DND-41 (cell line): ENCODE measurements around the gene PMP22.

ENCODE experiments used
- ATAC-seq: fragments of 200-7000 bp; cut with Tn5 transposase; 3 replicates; pipeline ENCODE4 v1.9.1; 2021; ENCODE audit warnings: low read depth; ENCODE audit not compliant: insufficient read depth
- DNase-seq: peaks from one replicate; pipeline ENCODE4 v3.0.0-alpha.2; 2020
- H2AFZ ChIP-seq: 2 replicates; pipeline ENCODE4 v1.6.0; 2012; ENCODE audit warnings: low read depth, low read length
- H3K27ac ChIP-seq: 2 replicates; pipeline ENCODE4 v1.5.1; 2012; ENCODE audit warnings: low read length, inconsistent platforms
- H3K27me3 ChIP-seq: fragments of 200-600 bp; sonication (generic); 2 replicates; pipeline ENCODE4 v1.6.0; 2012; ENCODE audit warnings: low read length, mild to moderate bottlenecking, inconsistent platforms; ENCODE audit not compliant: insufficient read depth, poor library complexity
- H3K36me3 ChIP-seq: 2 replicates; pipeline ENCODE4 v1.5.1; 2012; ENCODE audit warnings: low read length, inconsistent platforms; ENCODE audit not compliant: insufficient read depth
- H3K4me1 ChIP-seq: 2 replicates; pipeline ENCODE4 v1.5.1; 2012; ENCODE audit warnings: mild to moderate bottlenecking, low read length; ENCODE audit not compliant: insufficient read depth
- H3K4me2 ChIP-seq: 2 replicates; pipeline ENCODE4 v1.6.0; 2012; ENCODE audit warnings: mild to moderate bottlenecking, moderate library complexity, low read length, inconsistent platforms; ENCODE audit not compliant: insufficient read depth
- H3K4me3 ChIP-seq, 2 experiments: fragments of 200-600 bp in 1 of 2; shearing (Covaris generic) in 1 of 2; 2 replicates each; pipeline ENCODE4 v1.5.1; 2012 to 2016; ENCODE audit warnings: inconsistent platforms in 2 of 2, low read length in 2 of 2, mild to moderate bottlenecking in 2 of 2, low read depth in 1 of 2, moderate library complexity in 1 of 2
- H3K79me2 ChIP-seq: 2 replicates; pipeline ENCODE4 v1.6.0; 2012; ENCODE audit warnings: low read length, inconsistent platforms; ENCODE audit not compliant: insufficient read depth
- H3K9ac ChIP-seq: 2 replicates; pipeline ENCODE4 v1.6.0; 2012; ENCODE audit warnings: low read depth, mild to moderate bottlenecking, inconsistent platforms, low read length, moderate library complexity
- H3K9me3 ChIP-seq: 2 replicates; pipeline ENCODE4 v1.5.1; 2012; ENCODE audit warnings: low read length, moderate library complexity, mild to moderate bottlenecking, inconsistent platforms; ENCODE audit not compliant: insufficient read depth, severe bottlenecking
- H4K20me1 ChIP-seq: 2 replicates; pipeline ENCODE4 v1.6.0; 2012; ENCODE audit warnings: low read length; ENCODE audit not compliant: insufficient read depth
- CTCF ChIP-seq: IDR thresholded peaks from 2 replicates; pipeline ENCODE4 v1.5.1; 2012; ENCODE audit warnings: borderline replicate concordance, low read length, moderate library complexity, mild to moderate bottlenecking; ENCODE audit not compliant: poor library complexity, severe bottlenecking; ENCODE audit errors: extremely low read depth
- EZH2 ChIP-seq: IDR thresholded peaks from 3 replicates; pipeline ENCODE4 v1.6.1; 2012; ENCODE audit warnings: borderline replicate concordance, low read depth, mild to moderate bottlenecking, moderate library complexity, low read length, inconsistent platforms; ENCODE audit not compliant: severe bottlenecking

Gene PMP22

GRCh38 chr17:15291674-15292361, 26.7 kb upstream of the PMP22 start:
- no peak overlapping the region for H3K9ac ChIP-seq
- H3K9me3 ChIP-seq: no peaks in the 10 kb centered on the region
- ATAC-seq (no peak), DNase-seq (no peak)
- no peak overlapping the region for H3K4me2 ChIP-seq
- H3K79me2 ChIP-seq: no peaks in the 10 kb centered on the region
- no peaks in the 10 kb centered on the region for H3K4me1 ChIP-seq
- no peak overlapping the region for H3K27ac ChIP-seq
- TF ChIP-seq EZH2 (no peak), CTCF (no peak)
- peaks cover 4% of the 10 kb centered on the region for H3K27me3 ChIP-seq
- no peaks in the 10 kb centered on the region for H4K20me1 ChIP-seq
- H3K4me3 ChIP-seq: no peak overlapping the region
- no peaks in the 10 kb centered on the region for H3K36me3 ChIP-seq
- H2AFZ ChIP-seq: no peak overlapping the region

GRCh38 chr17:15290605-15291004, 25.5 kb upstream of the PMP22 start:
- no peak for TF ChIP-seq EZH2
- TF ChIP-seq CTCF: no peak
- Histone ChIP-seq H3K9ac (no peak overlapping the region), H2AFZ (no peak overlapping the region), H3K79me2 (no peaks in the 10 kb centered on the region), H3K36me3 (no peaks in the 10 kb centered on the region), H3K4me1 (no peaks in the 10 kb centered on the region), H3K27me3 (peaks cover 4% of the 10 kb centered on the region), H3K4me3 (no peak overlapping the region), H3K4me2 (no peak overlapping the region), H3K27ac (no peak overlapping the region), H3K9me3 (no peaks in the 10 kb centered on the region), H4K20me1 (no peaks in the 10 kb centered on the region)
- DNase-seq (no peak), ATAC-seq (no peak)

- H3K4me1 ChIP-seq: no peaks in the 10 kb centered on the region
- no peaks in the 10 kb centered on the region for H3K9me3 ChIP-seq
- ATAC-seq (no peak), DNase-seq (no peak)
- H3K4me2 ChIP-seq: no peak overlapping the region
- no peak overlapping the region for H3K9ac ChIP-seq
- H3K27me3 ChIP-seq: peaks cover 9% of the 10 kb centered on the region
- no peaks in the 10 kb centered on the region for H3K79me2 ChIP-seq
- no peak for TF ChIP-seq CTCF
- no peak for TF ChIP-seq EZH2
- H2AFZ ChIP-seq: no peak overlapping the region
- no peak overlapping the region for H3K27ac ChIP-seq
- H3K36me3 ChIP-seq: no peaks in the 10 kb centered on the region
- H4K20me1 ChIP-seq: no peaks in the 10 kb centered on the region
- H3K4me3 ChIP-seq: no peak overlapping the region
Measured at GRCh38 chr17:15289285-15290183, 24.4 kb upstream of the PMP22 start.
